ENCODE results near the gene KIAA1755.

KIAA1755 gene

DNA sequence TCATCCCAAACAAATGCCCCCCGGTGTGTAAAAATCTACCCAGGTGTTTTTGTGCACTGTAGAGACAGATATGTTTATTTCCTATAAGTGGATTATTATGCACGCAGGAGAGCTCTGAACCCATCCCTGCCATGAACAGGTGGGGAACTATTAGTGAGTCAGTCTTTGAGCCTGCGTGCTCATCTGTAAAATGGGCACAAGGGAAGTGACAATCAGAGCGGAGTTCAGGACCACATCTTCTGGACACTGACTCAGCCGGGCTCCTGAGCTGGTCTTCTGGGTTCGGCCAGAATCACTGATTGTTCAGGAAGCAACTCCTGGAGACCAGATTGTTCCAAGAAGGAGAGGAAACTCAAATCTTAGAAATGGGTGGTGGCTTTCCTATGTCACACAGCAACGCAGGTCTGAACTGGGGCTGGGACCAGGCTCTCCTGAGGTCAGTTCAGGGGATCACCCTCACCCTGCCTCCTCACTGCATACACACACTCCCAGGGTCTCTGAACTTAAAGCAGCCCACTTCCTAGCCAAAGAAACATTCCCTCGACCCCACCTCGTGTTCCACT, 68.1 kb downstream of the KIAA1755 start:
- in situ Hi-C loops (cut with HindIII; ENCODE audit: low sequenced_read_pairs): no loop called here
- no peak for DNase-seq (ENCODE audit: low read depth, low spot score)
- no peak overlapping the region for H3K4me3 ChIP-seq (ENCODE audit: low read depth, low read length)
- no peak for TF ChIP-seq CTCF (IDR thresholded peaks at IDR 0.05; ENCODE audit: low read depth, low read length)

DNA sequence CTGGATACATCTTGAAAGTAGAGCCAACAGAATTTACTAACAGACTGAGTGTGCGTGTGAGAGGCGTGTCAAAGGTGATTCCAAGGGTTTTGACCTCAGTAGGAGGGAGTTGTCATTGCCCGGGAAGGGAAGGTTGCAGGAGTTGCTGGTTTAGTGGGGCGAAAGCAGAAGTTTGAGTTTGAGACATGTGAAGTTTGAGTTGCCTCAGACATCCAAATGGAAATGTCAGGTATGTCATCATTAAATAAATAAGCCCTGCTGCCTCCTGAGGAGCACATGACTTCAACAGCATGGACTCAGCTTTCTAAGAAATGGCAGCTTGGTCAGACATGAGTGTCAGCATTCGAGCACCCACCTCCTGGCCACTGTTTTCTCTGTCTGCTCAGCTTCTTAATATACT, 68.9 kb downstream of the KIAA1755 start:
- DNase-seq (ENCODE audit: low read depth, low spot score): no peak
- no peak for TF ChIP-seq CTCF (IDR thresholded peaks at IDR 0.05; ENCODE audit: low read depth, low read length)
- H3K4me3 ChIP-seq (ENCODE audit: low read depth, low read length): no peak overlapping the region
- in situ Hi-C loops (cut with HindIII; ENCODE audit: low sequenced_read_pairs): no loop called here

DNA sequence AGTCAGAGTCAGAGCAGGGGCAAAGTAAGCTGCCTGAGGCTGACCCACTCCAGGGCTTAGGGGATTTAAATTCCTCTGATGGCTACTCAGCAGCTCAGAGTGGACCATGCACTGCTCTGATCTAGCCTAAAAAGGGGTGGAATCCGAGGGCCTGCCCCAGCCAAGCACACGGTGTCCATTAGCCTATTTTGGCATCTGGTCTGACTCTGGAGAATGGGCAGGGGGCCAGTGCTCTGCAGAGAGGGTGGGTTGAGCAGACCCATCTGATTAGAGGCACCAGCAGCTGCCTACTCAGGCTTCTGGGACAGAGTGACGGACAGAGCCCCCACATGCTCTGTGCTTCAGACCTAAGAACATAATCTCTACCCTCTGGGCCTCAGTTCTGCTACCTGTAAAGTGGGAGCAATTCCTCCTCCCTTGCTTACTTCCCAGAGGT, 69.6 kb downstream of the KIAA1755 start:
- TF ChIP-seq CTCF (IDR thresholded peaks at IDR 0.05; ENCODE audit: low read depth, low read length): no peak
- in situ Hi-C loops (cut with HindIII; ENCODE audit: low sequenced_read_pairs): no loop called here

DNA sequence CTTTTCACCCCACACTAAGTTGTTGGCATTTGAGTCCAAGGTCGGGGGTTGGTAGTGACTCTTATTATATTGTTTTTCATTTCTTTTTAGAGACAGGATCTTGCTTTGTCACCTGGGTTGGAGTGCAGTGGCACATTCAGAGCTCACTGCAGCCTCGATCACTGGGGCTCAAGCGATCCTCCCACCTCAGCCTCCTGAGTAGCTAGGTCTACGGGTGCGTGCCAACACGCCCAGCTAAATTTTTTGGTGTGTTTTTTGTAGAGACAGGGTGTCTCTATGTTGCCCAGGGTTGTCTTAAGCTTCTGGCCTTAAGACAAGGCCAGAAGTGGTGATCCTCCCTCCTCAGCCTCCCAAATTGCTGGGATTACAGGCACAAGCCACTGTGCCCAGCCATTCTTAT, 70.4 kb downstream of the KIAA1755 start:
- in situ Hi-C loops (cut with HindIII; ENCODE audit: low sequenced_read_pairs): no loop called here
- no peak for TF ChIP-seq CTCF (IDR thresholded peaks at IDR 0.05; ENCODE audit: low read depth, low read length)
- no peak overlapping the region for H3K4me3 ChIP-seq (ENCODE audit: low read depth, low read length)
- no peak for DNase-seq (ENCODE audit: low read depth, low spot score)

More for the DNA sequence above, 69.6 kb downstream of the KIAA1755 start:
- DNase-seq (ENCODE audit: low read depth, low spot score): no peak
- H3K4me3 ChIP-seq (ENCODE audit: low read depth, low read length): no peak overlapping the region

DNA sequence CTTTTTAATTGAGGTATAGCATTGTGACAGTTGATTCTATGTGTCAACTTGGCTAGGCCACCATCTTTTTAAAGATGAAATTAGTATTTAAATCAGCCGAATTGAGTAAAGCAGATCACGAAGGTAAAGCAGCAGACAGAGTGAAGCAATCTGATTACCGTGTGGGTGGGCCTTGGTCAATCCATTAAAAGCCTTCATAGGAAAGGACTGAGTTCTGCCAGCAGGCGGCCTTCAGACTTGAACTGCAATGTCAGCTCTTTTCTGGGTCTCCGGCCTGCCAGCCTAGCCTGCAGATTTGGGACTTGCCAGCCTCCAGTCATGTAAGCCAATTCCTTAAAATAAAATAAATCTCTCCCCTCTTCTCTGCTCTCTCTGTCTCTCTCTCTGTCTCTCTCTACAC, 73.0 kb downstream of the KIAA1755 start:
- no peak for DNase-seq (ENCODE audit: low read depth, low spot score)
- peak; percentile 14 for TF ChIP-seq CTCF (IDR thresholded peaks at IDR 0.05; ENCODE audit: low read depth, low read length)
- in situ Hi-C loops (cut with HindIII; ENCODE audit: low sequenced_read_pairs): no loop called here
- no peak overlapping the region for H3K4me3 ChIP-seq (ENCODE audit: low read depth, low read length)

GRCh38 chr20:38186788-38187221, 73.7 kb downstream of the KIAA1755 start:
- no peak for TF ChIP-seq CTCF (IDR thresholded peaks at IDR 0.05; ENCODE audit: low read depth, low read length)
- no peak overlapping the region for H3K4me3 ChIP-seq (ENCODE audit: low read depth, low read length)
- in situ Hi-C loops (cut with HindIII; ENCODE audit: low sequenced_read_pairs): no loop called here
- DNase-seq (ENCODE audit: low read depth, low spot score): peak; percentile 47

Data from astrocyte of the spinal cord (primary cell).